Memory B cell (primary cell): ENCODE data around the gene HLF.

Source experiments
- ATAC-seq: fragments of 150-1000 bp; cut with Tn5 transposase; 2 replicates; pipeline ENCODE4 v1.10.0; 2021; ENCODE audit warnings: low read depth, mild to moderate bottlenecking, moderate library complexity
- DNase-seq, 2 donors: peaks; one replicate each; pipeline ENCODE4 v3.0.0; 2022; ENCODE audit warnings: low spot score in 2 of 2
- H3K27ac Mint-ChIP-seq: one replicate; pipeline ENCODE4 v1.8.0; 2022; ENCODE audit warnings: mild to moderate bottlenecking, moderate library complexity, mixed read lengths
- H3K27me3 Mint-ChIP-seq: one replicate; pipeline ENCODE4 v1.8.0; 2022; ENCODE audit warnings: mixed read lengths
- H3K36me3 Mint-ChIP-seq: one replicate; pipeline ENCODE4 v1.8.0; 2022; ENCODE audit warnings: mild to moderate bottlenecking, mixed read lengths
- H3K4me1 Mint-ChIP-seq: one replicate; pipeline ENCODE4 v1.8.0; 2022; ENCODE audit warnings: mixed read lengths
- H3K4me3 Mint-ChIP-seq: one replicate; pipeline ENCODE4 v1.8.0; 2022; ENCODE audit warnings: mild to moderate bottlenecking, moderate library complexity, mixed read lengths
- H3K9me3 Mint-ChIP-seq: one replicate; pipeline ENCODE4 v1.8.0; 2022; ENCODE audit warnings: mixed read lengths

The HLF gene

GRCh38 chr17:55356434-55357328, 91.9 kb downstream of the HLF start:
- Mint-ChIP-seq H3K4me3 (no peak overlapping the region), H3K27ac (no peak overlapping the region), H3K27me3 (peaks cover 5% of the 10 kb centered on the region), H3K4me1 (peaks cover 5% of the 10 kb centered on the region), H3K36me3 (peaks cover 3% of the 10 kb centered on the region), H3K9me3 (peaks cover 7% of the 10 kb centered on the region)
- ATAC-seq (peak; percentile 87), DNase-seq (peak; percentile 58 to 66)

- DNase-seq = no peak
- H3K9me3 Mint-ChIP-seq = peaks cover 9% of the 10 kb centered on the region
- H3K27me3 Mint-ChIP-seq = peaks cover 10% of the 10 kb centered on the region
- no peak overlapping the region for H3K4me3 Mint-ChIP-seq
- H3K27ac Mint-ChIP-seq = no peak overlapping the region
- no peak for ATAC-seq
- peaks cover 5% of the 10 kb centered on the region for H3K4me1 Mint-ChIP-seq
- H3K36me3 Mint-ChIP-seq = peaks cover 3% of the 10 kb centered on the region
Observed at GRCh38 chr17:55360971-55361370, 96.2 kb downstream of the HLF start.

- no peak for DNase-seq
- ATAC-seq = no peak
- H3K27me3 Mint-ChIP-seq = peaks cover 8% of the 10 kb centered on the region
Observed at GRCh38 chr17:55363033-55363432, 98.3 kb downstream of the HLF start.

GRCh38 chr17:55366020-55366481, 101.3 kb downstream of the HLF start:
- no peak for DNase-seq
- no peak overlapping the region for H3K4me3 Mint-ChIP-seq
- no peak for ATAC-seq
- H3K36me3 Mint-ChIP-seq = peaks cover under 1% of the 10 kb centered on the region
- H3K4me1 Mint-ChIP-seq = peaks cover 3% of the 10 kb centered on the region
- H3K27me3 Mint-ChIP-seq = peaks cover 7% of the 10 kb centered on the region
- no peak overlapping the region for H3K27ac Mint-ChIP-seq
- H3K9me3 Mint-ChIP-seq = peaks cover 5% of the 10 kb centered on the region

More at GRCh38 chr17:55363033-55363432, 98.3 kb downstream of the HLF start:
- no peaks in the 10 kb centered on the region for H3K4me1 Mint-ChIP-seq
- H3K27ac Mint-ChIP-seq = no peak overlapping the region
- H3K9me3 Mint-ChIP-seq = peaks cover 9% of the 10 kb centered on the region
- H3K4me3 Mint-ChIP-seq = no peak overlapping the region
- peaks cover 3% of the 10 kb centered on the region for H3K36me3 Mint-ChIP-seq

GRCh38 chr17:55368706-55369105, 103.9 kb downstream of the HLF start:
- peaks cover 3% of the 10 kb centered on the region for H3K36me3 Mint-ChIP-seq
- no peak for DNase-seq
- ATAC-seq = no peak
- H3K4me1 Mint-ChIP-seq = peaks cover 3% of the 10 kb centered on the region
- no peak overlapping the region for H3K27ac Mint-ChIP-seq
- peaks cover 5% of the 10 kb centered on the region for H3K27me3 Mint-ChIP-seq
- peaks cover 3% of the 10 kb centered on the region for H3K9me3 Mint-ChIP-seq
- no peak overlapping the region for H3K4me3 Mint-ChIP-seq
